Inflammatory macrophage treated with lipopolysaccharide for 1 hour (primary cell): ENCODE data around the gene FAIM2.
"Not testable (repeated sequence)": the region's sequence is repeated elsewhere in the genome, so short reads cannot be mapped to it uniquely, and the experiment has no call there.

Experiments
- DNase-seq, 2 donors: peaks; one replicate each; pipeline ENCODE4 v3.0.0-alpha.2; 2020 to 2022

Gene FAIM2

GRCh38 chr12:49893753-49894750, 9.6 kb downstream of the FAIM2 start:
- DNase-seq: no peak

GRCh38 chr12:49892732-49893317, 10.9 kb downstream of the FAIM2 start:
- DNase-seq: no peak

- no peak for DNase-seq
Observed at GRCh38 chr12:49892084-49892731, 11.5 kb downstream of the FAIM2 start.

GRCh38 chr12:49891476-49891875, 12.2 kb downstream of the FAIM2 start:
- no peak for DNase-seq

GRCh38 chr12:49891012-49891411, 12.7 kb downstream of the FAIM2 start:
- DNase-seq: no peak

- DNase-seq: no peak
Observed at GRCh38 chr12:49890096-49890461, 13.6 kb downstream of the FAIM2 start.

- DNase-seq: no peak
Observed at GRCh38 chr12:49889361-49890095, 14.2 kb downstream of the FAIM2 start.

- DNase-seq: no peak
Observed at GRCh38 chr12:49888461-49889151, 15.1 kb downstream of the FAIM2 start.

- DNase-seq: no peak
Observed at GRCh38 chr12:49887536-49888401, 15.9 kb downstream of the FAIM2 start.

GRCh38 chr12:49887091-49887490, 16.6 kb downstream of the FAIM2 start:
- no peak for DNase-seq

- DNase-seq: no peak
Observed at GRCh38 chr12:49885663-49886461, 17.8 kb downstream of the FAIM2 start.

GRCh38 chr12:49885118-49885517, 18.6 kb downstream of the FAIM2 start:
- no peak for DNase-seq

GRCh38 chr12:49882851-49883464, 20.7 kb downstream of the FAIM2 start:
- no peak for DNase-seq

GRCh38 chr12:49882248-49882850, 21.4 kb downstream of the FAIM2 start:
- DNase-seq: no peak

- no peak for DNase-seq
Observed at GRCh38 chr12:49881415-49882247, 22.1 kb downstream of the FAIM2 start.

GRCh38 chr12:49880756-49881414, 22.8 kb downstream of the FAIM2 start:
- DNase-seq: no peak

GRCh38 chr12:49879065-49879464, 24.6 kb downstream of the FAIM2 start:
- not testable (repeated sequence) for DNase-seq

GRCh38 chr12:49878021-49878420, 25.7 kb downstream of the FAIM2 start:
- no peak for DNase-seq
